IPS-20b (cell line): Measurements from ENCODE around the gene LRRC47.

Source experiments
- H3K27ac ChIP-seq: one replicate; pipeline ENCODE4 v1.5.1; 2013; ENCODE audit warnings: low read length
- H3K27me3 ChIP-seq: 2 replicates; pipeline ENCODE4 v1.6.1; 2013; ENCODE audit warnings: mild to moderate bottlenecking, low read length, inconsistent platforms; ENCODE audit not compliant: insufficient read depth
- H3K36me3 ChIP-seq: 2 replicates; pipeline ENCODE4 v1.6.1; 2013; ENCODE audit warnings: low read depth, mild to moderate bottlenecking, inconsistent platforms, low read length, moderate library complexity; ENCODE audit not compliant: insufficient read depth
- H3K4me1 ChIP-seq: 2 replicates; pipeline ENCODE4 v1.6.1; 2013; ENCODE audit warnings: mild to moderate bottlenecking, control low read depth, inconsistent platforms, low read length, moderate library complexity; ENCODE audit not compliant: insufficient read depth
- H3K4me3 ChIP-seq: 2 replicates; pipeline ENCODE4 v1.5.1; 2013; ENCODE audit warnings: mild to moderate bottlenecking, low read length, inconsistent platforms
- H3K9ac ChIP-seq: 2 replicates; pipeline ENCODE4 v1.6.1; 2013; ENCODE audit warnings: low read depth, mild to moderate bottlenecking, inconsistent platforms, low read length, moderate library complexity
- H3K9me3 ChIP-seq: 2 replicates; pipeline ENCODE4 v1.6.1; 2013; ENCODE audit warnings: mild to moderate bottlenecking, low read depth, low read length, inconsistent platforms; ENCODE audit not compliant: insufficient read depth

LRRC47 gene

GRCh38 chr1:3732434-3733093 is 63.7 kb downstream of the LRRC47 start:
- no peak overlapping the region for H3K27ac ChIP-seq
- H3K4me3 ChIP-seq: peak overlapping the region; percentile 53; the same call in 1 of the 2 replicates
- H3K9ac ChIP-seq: peak overlapping the region; percentile 37; the same call in 1 of the 2 replicates
- no peaks in the 10 kb centered on the region for H3K27me3 ChIP-seq
- H3K4me1 ChIP-seq: no peaks in the 10 kb centered on the region
- H3K36me3 ChIP-seq: peaks cover 22% of the 10 kb centered on the region
- H3K9me3 ChIP-seq: no peaks in the 10 kb centered on the region

- no peaks in the 10 kb centered on the region for H3K4me1 ChIP-seq
- H3K9me3 ChIP-seq: no peaks in the 10 kb centered on the region
- H3K4me3 ChIP-seq: no peak overlapping the region
- peaks cover 15% of the 10 kb centered on the region for H3K36me3 ChIP-seq
- no peak overlapping the region for H3K9ac ChIP-seq
- H3K27me3 ChIP-seq: no peaks in the 10 kb centered on the region
- no peak overlapping the region for H3K27ac ChIP-seq
Measured at GRCh38 chr1:3731583-3732433, 64.5 kb downstream of the LRRC47 start.

GRCh38 chr1:3730543-3731247 is 65.6 kb downstream of the LRRC47 start:
- Histone ChIP-seq H3K27ac (no peak overlapping the region), H3K27me3 (no peaks in the 10 kb centered on the region), H3K4me3 (no peak overlapping the region), H3K36me3 (peaks cover 4% of the 10 kb centered on the region; the same call in 1 of the 2 replicates), H3K9me3 (no peaks in the 10 kb centered on the region), H3K9ac (no peak overlapping the region), H3K4me1 (no peaks in the 10 kb centered on the region)

GRCh38 chr1:3729594-3730542 is 66.4 kb downstream of the LRRC47 start:
- no peak overlapping the region for H3K9ac ChIP-seq
- no peak overlapping the region for H3K27ac ChIP-seq
- no peaks in the 10 kb centered on the region for H3K27me3 ChIP-seq

More at GRCh38 chr1:3729594-3730542, 66.4 kb downstream of the LRRC47 start:
- Histone ChIP-seq H3K4me1 (no peaks in the 10 kb centered on the region), H3K9me3 (no peaks in the 10 kb centered on the region), H3K4me3 (no peak overlapping the region), H3K36me3 (no peaks in the 10 kb centered on the region)
